Panc1 (cell line): ENCODE data around the gene TPD52L1. TPM values are rescaled to one million over a fixed set of nuclear protein-coding genes. Genes with fewer than 3 reads are reported as not detected.

Source experiments
- ATAC-seq: fragments of 200-7000 bp; cut with Tn5 transposase; 2 replicates; pipeline ENCODE4 v1.9.1; 2020; ENCODE audit warnings: mild to moderate bottlenecking, moderate library complexity
- BruUV-seq: library from RNA; stranded (reverse); fragments of 400-500 nt; replicated peaks from 2 replicates; lab custom pipeline; 2021; lab: Mats Ljungman, UMichigan
- CTCF ChIA-PET: fragments of 300-600 bp; sonication (Branson Sonifier 250); formaldehyde crosslinking; loops from one replicate; lab custom pipeline; 2022; ENCODE audit warnings: antibody characterized with exemption; lab: Charles Lee
- POLR2A ChIA-PET: fragments of 300-600 bp; sonication (Branson Sonifier 250); formaldehyde crosslinking; loops from one replicate; lab custom pipeline; 2022; ENCODE audit warnings: antibody characterized with exemption; lab: Charles Lee
- DNase-seq: peaks from one replicate; pipeline ENCODE4 v3.0.0-alpha.2; 2010; ENCODE audit warnings: low read depth, low spot score
- H3K27ac ChIP-seq: 2 replicates; pipeline ENCODE4 v1.5.1; 2011; ENCODE audit warnings: mild to moderate bottlenecking, low read length, inconsistent platforms
- H3K27me3 ChIP-seq: fragments of 200-500 bp; sonication (Bioruptor generic); 2 replicates; pipeline ENCODE4 v1.6.0; 2014; ENCODE audit warnings: low read length, inconsistent platforms; ENCODE audit not compliant: control insufficient read depth, insufficient read depth
- H3K36me3 ChIP-seq: fragments of 200-500 bp; sonication (Bioruptor generic); 2 replicates; pipeline ENCODE4 v1.5.1; 2014; ENCODE audit warnings: inconsistent platforms, mild to moderate bottlenecking, low read length, moderate library complexity; ENCODE audit not compliant: control insufficient read depth, insufficient read depth
- H3K4me1 ChIP-seq: 2 replicates; pipeline ENCODE4 v1.5.1; 2011; ENCODE audit warnings: inconsistent platforms, mild to moderate bottlenecking, low read length, moderate library complexity; ENCODE audit not compliant: control insufficient read depth, insufficient read depth
- H3K4me3 ChIP-seq, 2 experiments: 2 replicates each; pipeline ENCODE4 v1.5.1; 2011 to 2012; ENCODE audit warnings: low read depth in 2 of 2, low read length in 2 of 2, mild to moderate bottlenecking in 2 of 2, inconsistent platforms in 1 of 2, moderate library complexity in 1 of 2
- H3K9me3 ChIP-seq: fragments of 200-500 bp; sonication (Bioruptor generic); 2 replicates; pipeline ENCODE4 v1.5.1; 2014; ENCODE audit warnings: low read depth, mild to moderate bottlenecking, inconsistent platforms, low read length, moderate library complexity; ENCODE audit not compliant: control insufficient read depth, insufficient read depth
- CTCF ChIP-seq: fragments of 450-650 bp; IDR thresholded peaks from 2 replicates; pipeline ENCODE4 v1.5.1; 2017; ENCODE audit warnings: mild to moderate bottlenecking
- POLR2AphosphoS5 ChIP-seq: IDR thresholded peaks from 2 replicates; pipeline ENCODE4 v1.6.1; 2012; ENCODE audit warnings: mild to moderate bottlenecking, low read depth, low read length, moderate library complexity
- REST ChIP-seq, 2 experiments: IDR thresholded peaks; 2 replicates each; pipeline ENCODE4 v1.6.1; 2011 to 2012; ENCODE audit warnings: low read depth in 2 of 2, control low read depth in 1 of 2, low read length in 1 of 2, mild to moderate bottlenecking in 1 of 2, moderate library complexity in 1 of 2; ENCODE audit not compliant: insufficient read depth in 1 of 2
- SIN3A ChIP-seq: IDR thresholded peaks from 2 replicates; pipeline ENCODE4 v1.6.1; 2012; ENCODE audit warnings: low read depth, mild to moderate bottlenecking, low read length, moderate library complexity, borderline replicate concordance; ENCODE audit not compliant: insufficient read depth
- TCF7L2 ChIP-seq: IDR thresholded peaks from 2 replicates; pipeline ENCODE4 v1.6.1; 2011; ENCODE audit warnings: mild to moderate bottlenecking, low read depth, low read length, inconsistent platforms
- in situ Hi-C: cut with HindIII; loops from 2 replicates; pipeline ENCODE4 v1.10.0; 2016; ENCODE audit warnings: low sequenced_read_pairs, low pct_unique_long_range_greater_than_20kb
- intact Hi-C: fragments of 100-400 bp; cut with micrococcal nuclease; formaldehyde crosslinking; loops from one replicate; pipeline ENCODE4 v1.10.0; 2022; ENCODE audit not compliant: unreplicated experiment
- total RNA-seq: library from RNA; stranded (reverse); gene quantifications from one replicate; pipeline ENCODE4 v1.2.1, GENCODE V29; 2021; ENCODE audit not compliant: unreplicated experiment

Gene TPD52L1
- total RNA-seq, 1 experiment from 2014 or later = 2.9 TPM

DNA sequence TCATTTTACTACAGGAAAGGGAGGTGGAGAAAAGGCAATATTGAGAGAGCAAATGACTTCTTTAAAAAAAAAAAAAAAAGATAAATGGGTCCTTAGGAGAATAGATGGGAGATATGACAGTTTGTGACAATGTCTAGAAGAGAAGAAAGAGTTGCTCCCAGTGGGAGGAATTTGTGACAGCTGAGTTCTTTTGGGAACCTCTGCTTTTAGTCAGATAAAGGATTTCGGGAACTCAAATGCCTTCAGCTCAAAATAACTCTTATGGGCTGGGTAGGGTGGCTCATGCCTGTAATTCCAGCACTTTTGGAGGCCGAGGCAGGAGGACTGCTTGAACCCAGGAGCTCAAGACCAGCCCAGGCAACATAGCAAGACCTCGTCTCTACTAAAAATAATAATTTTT is 13.1 kb downstream of the TPD52L1 start:
- TF ChIP-seq REST (IDR thresholded peaks at IDR 0.05; ENCODE audit: insufficient read depth in 1 of 2, low read depth in 2 of 2, low read length in 1 of 2) (no peak), CTCF (no peak), SIN3A (no peak), POLR2AphosphoS5 (no peak), TCF7L2 (no peak)

DNA sequence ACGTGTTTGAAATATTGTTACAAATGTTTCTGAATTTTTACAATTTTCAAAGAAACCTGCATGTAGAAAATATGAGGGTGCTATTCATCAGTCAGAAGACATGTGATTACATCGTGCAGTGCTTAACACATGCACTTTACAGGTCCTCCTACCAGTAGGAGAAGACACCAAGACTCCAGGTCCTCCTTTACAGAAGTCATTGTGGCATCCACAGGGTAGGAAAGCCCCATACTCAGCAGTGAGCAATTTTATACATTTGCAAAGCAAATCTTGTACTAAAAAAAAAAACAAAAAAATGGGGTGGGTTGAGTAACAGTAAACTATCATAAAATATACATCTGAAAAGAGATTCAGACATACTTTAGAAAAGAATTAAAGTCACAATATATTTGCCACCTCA is 14.0 kb downstream of the TPD52L1 start:
- ChIA-PET CTCF (no interaction called here), POLR2A (no interaction called here)
- H3K4me1 ChIP-seq = no peaks in the 10 kb centered on the region
- no peak overlapping the region for H3K27ac ChIP-seq
- no peaks in the 10 kb centered on the region for H3K36me3 ChIP-seq
- no TSS peak for BruUV-seq
- intact Hi-C loops = no loop called here
- in situ Hi-C loops = no loop called here
- no peaks in the 10 kb centered on the region for H3K9me3 ChIP-seq
- DNase-seq (no peak), ATAC-seq (no peak)
- H3K4me3 ChIP-seq = no peak overlapping the region
- peaks cover 4% of the 10 kb centered on the region; the same call in 1 of the 2 replicates for H3K27me3 ChIP-seq
- no peak for TF ChIP-seq POLR2AphosphoS5

More for the DNA sequence above, 13.1 kb downstream of the TPD52L1 start:
- Histone ChIP-seq H3K9me3 (no peaks in the 10 kb centered on the region), H3K4me3 (no peak overlapping the region), H3K36me3 (no peaks in the 10 kb centered on the region), H3K27me3 (peaks cover 4% of the 10 kb centered on the region; the same call in 1 of the 2 replicates), H3K4me1 (no peaks in the 10 kb centered on the region), H3K27ac (no peak overlapping the region)
- ATAC-seq = no peak
- in situ Hi-C loops (no loop called here), intact Hi-C loops (no loop called here)
- POLR2A ChIA-PET = no interaction called here
- DNase-seq = no peak
- BruUV-seq = no TSS peak
- CTCF ChIA-PET = no interaction called here

- Histone ChIP-seq H3K4me1 (no peaks in the 10 kb centered on the region), H3K27ac (no peak overlapping the region), H3K9me3 (no peaks in the 10 kb centered on the region), H3K4me3 (no peak overlapping the region), H3K27me3 (peaks cover 4% of the 10 kb centered on the region; the same call in 1 of the 2 replicates), H3K36me3 (no peaks in the 10 kb centered on the region)
- intact Hi-C loops (no loop called here), in situ Hi-C loops (no loop called here)
- no TSS peak for BruUV-seq
- DNase-seq (no peak), ATAC-seq (no peak)
- ChIA-PET POLR2A (no interaction called here), CTCF (no interaction called here)
- no peak for TF ChIP-seq REST (IDR thresholded peaks at IDR 0.05; ENCODE audit: insufficient read depth in 1 of 2, low read depth in 2 of 2, low read length in 1 of 2)
- TF ChIP-seq TCF7L2 = no peak
- no peak for TF ChIP-seq CTCF
- no peak for TF ChIP-seq SIN3A
- TF ChIP-seq POLR2AphosphoS5 = no peak
Measured at GRCh38 chr6:125169058-125169457, 15.5 kb downstream of the TPD52L1 start.
